HG02970 (cell line): ENCODE results near the gene SASH3.
"Not testable (repeated sequence)": the region's sequence is repeated elsewhere in the genome, so short reads cannot be mapped to it uniquely, and the experiment has no call there.

Experiments used
- ATAC-seq: cut with Tn5 transposase; IDR thresholded peaks from one replicate; pipeline ENCODE4 v1.9.1; 2021; ENCODE audit warnings: mild to moderate bottlenecking, moderate library complexity, moderate number of reproducible peaks; ENCODE audit not compliant: unreplicated experiment, low FRiP score

Gene SASH3

GRCh38 chrX:129779747-129780146 is at the start of gene SASH3:
Gene SASH3, plus strand, starts transcription at chrX:129779949. Its CDS starts 149 bp downstream, at chrX:129780098.
- ATAC-seq, result no peak

- no peak for ATAC-seq
These were observed 48.5 kb upstream of the SASH3 start for GRCh38 chrX:129731228-129731627.

- no peak for ATAC-seq
These were observed 46.9 kb upstream of the SASH3 start for GRCh38 chrX:129732857-129733256.

- no peak for ATAC-seq
These were observed 46.4 kb upstream of the SASH3 start for GRCh38 chrX:129733335-129733734.

GRCh38 chrX:129736491-129736890 is 43.3 kb upstream of the SASH3 start:
- ATAC-seq, result no peak

- ATAC-seq, result no peak
These were observed 41.8 kb upstream of the SASH3 start for GRCh38 chrX:129737916-129738315.

- ATAC-seq, result no peak
These were observed 41.1 kb upstream of the SASH3 start, which contains the start of gene XPNPEP2 for GRCh38 chrX:129738466-129739308. Gene XPNPEP2, plus strand, starts transcription at chrX:129738979. Its CDS starts 235 bp downstream, at chrX:129739214.

- no peak for ATAC-seq
These were observed 40.2 kb upstream of the SASH3 start for GRCh38 chrX:129739578-129739977.

- no peak for ATAC-seq
These were observed 37.6 kb upstream of the SASH3 start for GRCh38 chrX:129741880-129742758.

- not testable (repeated sequence) for ATAC-seq
These were observed 37.0 kb upstream of the SASH3 start for GRCh38 chrX:129742759-129743152.

GRCh38 chrX:129743821-129744220 is 35.9 kb upstream of the SASH3 start:
- ATAC-seq, result no peak

GRCh38 chrX:129744861-129745321 is 34.9 kb upstream of the SASH3 start:
- ATAC-seq, result no peak

GRCh38 chrX:129746557-129747470 is 32.9 kb upstream of the SASH3 start:
- ATAC-seq, result no peak

GRCh38 chrX:129747533-129747932 is 32.2 kb upstream of the SASH3 start:
- ATAC-seq, result no peak

GRCh38 chrX:129748305-129748704 is 31.4 kb upstream of the SASH3 start:
- ATAC-seq, result no peak

- ATAC-seq, result no peak
These were observed 30.7 kb upstream of the SASH3 start for GRCh38 chrX:129749069-129749468.

- no peak for ATAC-seq
These were observed 28.8 kb upstream of the SASH3 start for GRCh38 chrX:129750971-129751370.

GRCh38 chrX:129754056-129755024 is 25.4 kb upstream of the SASH3 start:
- no peak for ATAC-seq
